GM18858 (cell line): ENCODE measurements around the gene ADSS1.

ENCODE experiments used
- ATAC-seq: cut with Tn5 transposase; IDR thresholded peaks from one replicate; pipeline ENCODE4 v1.9.1; 2021; ENCODE audit not compliant: unreplicated experiment

Gene ADSS1

DNA sequence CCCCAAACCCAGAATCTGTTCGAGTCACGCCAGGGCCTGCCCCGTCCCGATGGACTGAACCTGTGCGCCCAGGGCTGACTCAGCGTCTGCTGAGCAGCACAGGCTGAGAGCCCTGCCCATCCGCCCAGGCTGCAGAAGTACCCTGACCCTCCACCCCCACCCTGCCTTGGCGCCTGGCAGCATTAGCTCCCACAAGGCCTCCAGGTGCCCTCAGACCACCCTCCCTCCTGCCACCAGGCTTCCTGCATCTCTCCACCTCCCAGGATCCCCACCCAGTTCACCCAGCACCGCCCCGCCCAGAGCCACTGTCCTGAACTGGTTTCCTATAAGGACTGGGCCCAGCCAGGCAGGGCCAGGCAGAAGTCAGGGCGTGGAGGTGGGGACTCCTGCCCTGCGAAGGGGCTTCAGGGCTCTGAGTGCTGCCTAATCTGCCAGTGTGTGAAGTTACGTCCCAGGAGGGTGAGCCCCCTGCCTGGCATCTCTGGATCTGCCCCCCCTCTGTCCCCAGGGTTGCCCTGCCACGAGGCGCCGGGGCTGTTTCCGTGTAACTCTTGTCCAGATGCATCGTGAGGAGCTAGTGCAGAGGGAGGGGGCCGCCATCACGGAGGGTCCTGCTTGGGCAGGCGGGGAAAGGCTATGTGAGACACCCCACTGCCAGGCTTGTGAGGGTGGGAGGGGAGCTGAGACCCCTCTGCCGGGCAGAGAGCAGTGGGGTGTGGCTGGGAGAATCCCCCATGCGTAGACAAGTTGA lies 9.1 kb downstream of the ADSS1 start:
- ATAC-seq: no peak

DNA sequence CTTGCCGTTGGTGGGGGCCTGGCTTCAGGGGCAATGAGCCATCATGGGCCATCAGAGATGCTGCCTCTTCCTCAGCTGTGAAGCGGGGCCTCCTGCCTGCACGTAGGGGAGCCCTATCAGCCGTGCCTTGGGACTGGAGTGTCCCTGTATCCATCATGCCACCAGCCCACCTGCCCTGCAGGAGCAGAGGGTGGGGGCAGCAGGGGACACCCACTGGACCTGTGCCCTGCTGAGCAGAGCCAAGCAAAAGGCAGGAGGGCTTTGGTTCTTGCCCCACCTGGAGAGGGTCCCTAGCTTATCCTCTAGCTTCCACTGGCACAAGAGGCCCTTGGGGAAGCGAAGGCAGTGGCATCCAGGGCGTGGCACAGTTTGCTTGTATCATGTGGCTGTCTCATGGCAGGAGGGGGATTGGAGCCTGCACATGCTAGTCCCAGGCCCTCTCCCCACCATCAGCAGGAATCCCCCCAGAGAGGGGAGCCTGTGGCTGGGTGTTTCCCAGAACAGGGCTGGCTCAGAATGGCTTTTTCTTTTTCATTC lies 10.1 kb downstream of the ADSS1 start:
- ATAC-seq: no peak

DNA sequence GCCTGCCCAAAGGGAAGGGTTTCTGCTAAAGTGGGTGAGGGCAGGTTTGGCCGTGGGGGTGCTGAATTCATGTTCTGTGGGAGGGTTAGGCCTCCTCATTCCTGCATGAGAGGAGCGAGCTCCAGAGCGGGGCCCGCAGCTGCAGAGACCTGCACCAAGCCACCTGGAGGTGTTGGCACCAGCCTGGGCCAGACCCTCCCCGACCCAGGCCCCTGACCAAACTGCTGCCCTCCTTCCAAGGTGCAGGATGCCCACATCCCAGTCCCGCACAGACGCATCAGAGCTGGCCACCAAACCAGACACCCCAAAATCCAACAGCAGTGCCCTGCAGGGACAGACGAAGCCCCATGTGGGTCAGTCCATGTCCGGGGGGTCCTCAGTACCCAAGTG lies 10.6 kb downstream of the ADSS1 start:
- no peak for ATAC-seq

DNA sequence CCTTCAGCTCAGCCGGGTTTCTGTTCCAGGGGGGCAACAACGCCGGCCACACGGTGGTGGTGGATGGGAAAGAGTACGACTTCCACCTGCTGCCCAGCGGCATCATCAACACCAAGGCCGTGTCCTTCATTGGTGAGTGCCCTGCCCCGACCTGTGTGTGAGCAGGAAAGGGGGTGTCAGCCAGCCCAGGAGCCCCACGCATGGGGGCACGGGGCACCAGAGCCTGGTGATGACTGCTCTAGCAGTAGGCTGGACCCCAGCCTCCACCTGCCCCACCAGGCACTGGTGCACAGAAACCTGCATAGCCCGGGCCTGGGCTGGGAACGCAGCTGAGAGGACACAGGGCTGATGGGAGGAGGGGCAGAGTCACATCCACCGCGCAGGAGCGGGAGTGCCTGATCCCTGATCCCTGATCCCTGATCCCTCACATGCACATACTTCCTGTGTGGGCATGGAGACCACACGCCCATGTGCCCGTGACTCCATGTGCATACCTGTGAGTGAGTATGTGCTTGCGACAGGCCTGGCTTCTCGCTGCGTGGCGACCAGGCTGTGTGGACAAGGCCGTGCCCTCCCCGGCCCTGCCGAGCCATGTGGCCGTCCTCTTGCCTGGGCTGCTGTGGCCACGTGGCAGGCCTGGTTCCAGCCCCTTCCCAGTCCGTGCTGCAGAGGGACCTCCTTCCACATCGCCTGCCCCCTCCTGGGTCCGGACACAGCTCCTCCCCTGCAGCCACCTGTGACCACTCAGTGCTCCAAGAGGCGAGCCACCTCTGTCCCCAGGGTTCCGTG lies 11.2 kb downstream of the ADSS1 start:
- no peak for ATAC-seq

- ATAC-seq: no peak
Observed at GRCh38 chr14:104735830-104736642, 12.0 kb downstream of the ADSS1 start.

DNA sequence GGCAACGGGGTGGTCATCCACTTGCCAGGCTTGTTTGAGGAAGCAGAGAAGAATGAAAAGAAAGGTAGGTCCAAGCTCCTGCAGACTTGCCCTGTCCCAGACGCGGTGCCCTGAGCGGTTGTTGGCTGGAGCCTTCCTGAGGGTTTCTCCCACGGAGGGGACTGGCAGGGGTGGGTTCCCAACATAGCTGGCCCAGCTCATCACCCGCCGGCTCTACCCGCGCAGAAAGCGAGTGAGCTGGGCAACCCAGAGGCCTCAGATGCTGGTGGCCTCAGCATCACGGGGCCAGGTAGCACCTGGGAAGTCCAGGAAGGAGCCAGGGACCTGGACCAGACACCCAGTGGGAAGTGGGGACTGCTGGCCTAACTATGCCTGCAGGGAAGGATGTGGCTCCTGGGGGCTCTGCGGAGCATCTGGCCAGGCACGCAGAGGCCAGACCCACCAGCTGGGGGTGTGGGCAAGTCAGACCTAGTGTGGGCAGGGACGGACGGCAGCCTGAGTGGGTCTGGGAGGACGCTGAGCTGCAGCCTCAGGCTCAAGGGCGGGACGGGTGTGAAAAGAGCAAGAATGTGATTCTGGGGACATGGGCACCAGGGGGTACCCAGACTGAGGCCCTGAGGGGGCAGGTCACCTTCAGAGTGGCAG lies 14.5 kb downstream of the ADSS1 start:
- ATAC-seq: no peak

DNA sequence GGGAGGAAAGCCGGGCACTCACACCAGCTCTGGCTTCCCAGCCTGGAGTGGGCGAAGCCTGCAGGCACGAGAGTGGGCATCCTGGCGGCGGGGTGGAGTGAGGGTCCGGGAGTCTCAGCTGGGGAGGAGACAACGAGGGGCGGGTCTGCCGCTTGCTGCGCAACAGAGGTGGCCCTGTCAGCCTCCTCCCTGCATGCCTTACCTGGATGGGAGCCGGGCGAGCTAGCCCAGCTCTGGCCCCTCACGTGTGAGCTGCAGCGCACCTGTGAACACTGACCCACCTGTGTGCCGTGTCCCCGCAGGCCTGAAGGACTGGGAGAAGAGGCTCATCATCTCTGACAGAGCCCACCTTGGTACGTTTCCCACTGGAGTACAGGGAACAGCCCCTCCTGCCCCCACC lies 15.0 kb downstream of the ADSS1 start:
- ATAC-seq: no peak

DNA sequence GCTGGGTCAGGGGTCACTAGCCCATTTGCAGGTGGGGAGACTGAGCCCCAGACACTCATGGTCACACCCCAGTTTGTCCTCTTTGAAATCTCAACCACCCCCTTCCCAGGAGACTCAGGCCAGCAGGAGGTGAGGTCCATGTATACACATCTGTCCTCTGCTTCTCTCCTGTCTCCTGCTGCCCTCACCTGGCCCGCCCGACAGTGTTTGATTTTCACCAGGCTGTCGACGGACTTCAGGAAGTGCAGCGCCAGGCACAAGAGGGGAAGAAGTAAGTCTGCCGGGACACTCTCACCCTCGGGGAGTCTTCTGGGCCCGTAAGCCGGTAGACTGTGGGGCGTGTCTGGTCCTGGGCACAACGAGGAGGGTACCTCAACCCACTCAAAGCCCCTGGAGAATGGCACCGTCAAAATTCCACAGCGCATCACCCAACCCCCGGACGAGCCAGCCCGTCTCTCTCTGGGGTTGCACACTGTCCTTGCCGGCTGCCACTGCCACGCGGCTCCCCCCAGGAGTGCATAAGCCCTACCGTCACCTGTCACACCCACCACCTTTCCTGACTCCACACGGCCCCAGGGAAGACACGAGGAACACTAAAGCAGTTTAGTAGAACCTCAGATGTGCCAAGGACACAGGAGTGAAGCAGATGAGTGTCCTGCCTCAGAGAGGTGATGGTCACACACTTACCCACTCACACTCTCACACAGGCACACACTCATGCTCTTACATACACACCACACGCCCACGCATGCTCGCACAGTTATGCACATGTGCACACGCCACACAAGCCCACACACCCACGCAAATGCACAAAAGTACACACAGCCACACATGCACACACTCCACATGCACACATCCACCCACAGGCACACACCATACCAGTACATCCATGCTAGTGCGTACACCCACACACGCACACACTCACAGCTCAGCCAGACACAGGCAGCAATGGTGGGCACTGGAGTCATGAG lies 15.8 kb downstream of the ADSS1 start:
- no peak for ATAC-seq

- ATAC-seq: no peak
Observed at GRCh38 chr14:104741108-104741802, 17.2 kb downstream of the ADSS1 start.

- ATAC-seq: no peak
Observed at GRCh38 chr14:104741803-104742251, 17.8 kb downstream of the ADSS1 start.

DNA sequence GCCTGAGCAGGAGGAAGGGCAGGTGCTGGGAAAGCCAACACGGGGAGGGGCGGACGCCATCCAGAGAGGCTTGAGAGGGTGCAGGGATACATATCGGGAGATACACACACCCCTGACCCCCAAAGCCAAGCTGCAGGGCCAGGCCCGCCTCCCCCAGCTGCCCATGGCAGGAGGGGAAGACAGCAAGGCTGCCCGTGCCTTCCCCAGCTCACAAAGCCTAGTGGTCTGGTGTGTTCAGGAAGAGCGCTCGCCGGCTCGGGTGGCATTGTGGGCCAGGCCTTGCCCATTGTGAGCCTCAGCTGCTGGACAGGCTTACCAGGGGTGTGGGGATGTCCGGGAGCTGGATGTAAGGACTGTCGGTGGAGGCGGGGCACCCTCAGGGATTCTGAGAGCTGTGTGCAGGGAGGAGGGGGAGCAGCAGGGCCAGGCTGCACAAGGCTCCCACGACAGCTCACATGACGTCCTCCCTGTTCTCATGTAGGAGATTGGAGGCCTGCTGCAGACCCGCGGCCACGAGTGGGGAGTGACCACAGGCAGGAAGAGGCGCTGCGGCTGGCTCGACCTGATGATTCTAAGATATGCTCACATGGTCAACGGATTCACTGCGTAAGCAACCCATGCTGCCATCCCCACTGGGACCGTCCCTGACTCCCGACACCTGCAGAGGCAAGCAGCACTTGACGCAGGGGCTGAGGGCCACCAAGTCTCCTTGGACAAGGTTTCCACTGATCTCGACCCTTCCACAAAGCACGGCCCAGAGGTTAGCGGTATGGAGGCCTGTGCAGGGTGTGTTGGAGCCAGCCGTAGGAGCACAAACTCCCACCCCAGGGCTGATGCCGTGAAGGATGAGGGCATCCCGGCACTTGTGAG lies 18.8 kb downstream of the ADSS1 start:
- ATAC-seq: no peak

DNA sequence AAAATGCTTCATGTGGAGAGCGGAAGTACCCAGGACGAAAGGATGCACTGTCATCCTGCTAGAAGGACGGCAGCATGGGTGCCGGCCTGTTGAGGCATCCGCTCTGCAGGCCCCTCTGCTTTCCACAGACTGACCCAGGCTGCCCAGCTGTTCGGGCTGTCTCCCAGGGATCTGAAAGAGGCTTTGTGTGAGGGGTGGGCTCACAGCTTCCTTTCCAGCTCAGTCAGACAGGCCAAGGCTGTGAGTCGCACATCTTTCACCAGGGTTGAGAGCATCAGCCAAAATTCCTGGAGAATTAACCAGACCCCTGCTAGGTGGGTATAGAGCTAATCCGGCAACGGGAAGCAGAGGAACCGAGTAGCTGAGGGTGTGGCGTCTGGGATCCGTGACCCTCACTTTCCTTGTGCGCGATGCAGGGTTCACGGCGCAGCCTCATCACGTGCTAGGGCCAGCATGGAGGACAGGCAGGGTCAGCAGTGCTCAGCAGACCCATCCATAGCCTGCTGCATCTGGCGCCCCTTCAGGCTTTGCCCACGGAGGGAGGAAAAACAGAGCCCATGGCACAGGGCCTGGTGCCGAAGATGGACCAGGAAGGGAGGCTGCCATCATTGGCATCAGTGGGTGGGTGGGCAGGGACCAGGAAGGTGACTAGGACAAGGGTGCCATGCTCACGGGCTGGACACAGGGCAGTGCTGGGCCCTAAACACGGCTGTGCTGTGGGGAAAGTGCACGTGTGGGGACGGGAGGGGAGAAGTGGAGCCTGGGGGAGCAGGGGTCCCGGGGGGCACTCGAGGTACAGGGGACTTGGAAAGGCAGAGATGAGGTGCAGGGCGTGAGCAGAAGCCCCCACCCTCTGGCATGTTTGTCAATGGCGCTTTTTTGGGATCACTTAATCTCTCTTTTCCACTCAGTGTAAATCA lies 19.7 kb downstream of the ADSS1 start:
- no peak for ATAC-seq

GRCh38 chr14:104744484-104744883 lies 20.5 kb downstream of the ADSS1 start:
- ATAC-seq: no peak

DNA sequence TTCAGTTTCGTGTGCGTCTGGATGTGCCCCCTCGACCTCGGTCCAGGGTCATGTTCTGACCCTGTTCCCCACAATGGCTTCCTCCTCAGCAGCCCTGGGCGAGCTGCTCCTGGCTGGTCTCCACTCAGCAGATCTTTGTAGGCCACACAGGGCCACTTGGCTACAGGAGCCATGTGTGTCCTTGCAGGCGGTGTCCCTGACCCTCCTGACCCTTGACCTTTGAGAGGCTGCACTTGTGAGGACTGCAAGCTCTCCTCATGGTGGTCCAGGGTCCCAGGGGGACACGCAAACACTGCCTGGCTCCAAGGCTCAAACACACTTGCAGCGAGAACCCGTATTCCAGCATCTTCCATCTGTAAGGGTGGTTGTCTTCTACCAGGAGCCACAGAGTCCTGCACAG lies 21.4 kb downstream of the ADSS1 start:
- no peak for ATAC-seq

DNA sequence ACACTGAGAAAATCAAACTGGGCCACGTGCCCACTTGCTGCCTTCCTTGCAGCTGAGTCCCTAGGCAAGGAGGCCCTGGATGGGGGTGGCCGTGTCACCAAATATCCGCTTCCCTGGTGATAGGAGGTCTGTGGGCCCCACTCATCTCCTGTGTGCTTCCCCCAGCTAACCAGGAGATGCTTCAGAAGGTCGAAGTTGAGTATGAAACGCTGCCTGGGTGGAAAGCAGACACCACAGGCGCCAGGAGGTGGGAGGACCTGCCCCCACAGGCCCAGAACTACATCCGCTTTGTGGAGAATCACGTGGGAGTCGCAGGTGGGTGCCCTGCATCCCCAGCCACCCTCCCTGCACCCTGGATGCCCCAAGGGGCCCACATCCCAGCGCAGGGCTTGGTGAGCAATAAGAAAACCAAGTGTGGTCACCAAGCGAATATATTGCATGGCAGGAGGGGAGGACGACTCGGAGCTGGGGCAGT lies 22.1 kb downstream of the ADSS1 start:
- no peak for ATAC-seq

- ATAC-seq: no peak
Observed at GRCh38 chr14:104746934-104747481, 23.0 kb downstream of the ADSS1 start.

- no peak for ATAC-seq
Observed at GRCh38 chr14:104747876-104748275, 23.8 kb downstream of the ADSS1 start.
